GM21723 (cell line): ENCODE data around the gene ACAP1.
A peak's percentile ranks its signal among the peaks of the same experiment; 100 is the strongest.

Source experiments
- ATAC-seq: cut with Tn5 transposase; IDR thresholded peaks from one replicate; pipeline ENCODE4 v1.9.1; 2021; ENCODE audit warnings: mild to moderate bottlenecking, moderate library complexity; ENCODE audit not compliant: unreplicated experiment

The ACAP1 gene

GRCh38 chr17:7336240-7337175, at the start of gene ACAP1:
TSS of gene ACAP1 (plus strand) at chr17:7336529. CDS start at chr17:7336735, 206 bp downstream.
- peak; percentile 64 for ATAC-seq

- no peak for ATAC-seq
Measured at GRCh38 chr17:7289256-7290032, 46.9 kb upstream of the ACAP1 start.

GRCh38 chr17:7290166-7290565, 46.2 kb upstream of the ACAP1 start:
- ATAC-seq, result no peak

GRCh38 chr17:7290685-7291084, 45.6 kb upstream of the ACAP1 start:
- ATAC-seq, result no peak

GRCh38 chr17:7292194-7292593, 44.1 kb upstream of the ACAP1 start:
- ATAC-seq, result no peak

- no peak for ATAC-seq
Measured at GRCh38 chr17:7292729-7293128, 43.6 kb upstream of the ACAP1 start.

- no peak for ATAC-seq
Measured at GRCh38 chr17:7293159-7293558, 43.2 kb upstream of the ACAP1 start.

GRCh38 chr17:7293816-7294613, 42.3 kb upstream of the ACAP1 start:
- no peak for ATAC-seq

- no peak for ATAC-seq
Measured at GRCh38 chr17:7294614-7295153, 41.6 kb upstream of the ACAP1 start, which contains the start of gene YBX2. TSS of gene YBX2 (minus strand) at chr17:7294639. CDS start at chr17:7294500, 139 bp downstream.

- no peak for ATAC-seq
Measured at GRCh38 chr17:7295230-7296180, 40.8 kb upstream of the ACAP1 start.

GRCh38 chr17:7296189-7296861, 40.0 kb upstream of the ACAP1 start:
- no peak for ATAC-seq

- ATAC-seq, result no peak
Measured at GRCh38 chr17:7304179-7304578, 32.1 kb upstream of the ACAP1 start.

GRCh38 chr17:7306911-7307685, 29.2 kb upstream of the ACAP1 start, which contains the start of gene EIF5A:
TSS of gene EIF5A (plus strand) at chr17:7307628. CDS start at chr17:7309636, 2,008 bp downstream.
- ATAC-seq, result peak; percentile 75

GRCh38 chr17:7307686-7308624, 28.4 kb upstream of the ACAP1 start:
- no peak for ATAC-seq

GRCh38 chr17:7308625-7309433, 27.5 kb upstream of the ACAP1 start:
- ATAC-seq, result no peak

- ATAC-seq, result no peak
Measured at GRCh38 chr17:7309628-7310027, 26.7 kb upstream of the ACAP1 start.
